SK-N-SH (cell line): ENCODE measurements around the gene NUDCD3. TPM values are rescaled to one million over a fixed set of nuclear protein-coding genes. Genes with fewer than 3 reads are reported as not detected.
A peak's percentile ranks its signal among the peaks of the same experiment; 100 is the strongest.

Source experiments
- CTCF ChIA-PET: fragments of 300-600, 350-600 bp; formaldehyde crosslinking; extraction: SDS; loops from one replicate; lab custom pipeline; 2021; lab: Yijun Ruan, JAX
- POLR2A ChIA-PET: fragments of 350-600 bp; sonication (Branson Sonifier 250); formaldehyde crosslinking; extraction: SDS; loops from one replicate; lab custom pipeline; 2020; ENCODE audit warnings: antibody characterized with exemption, inconsistent platforms; lab: Yijun Ruan, JAX
- DNase-seq: peaks from one replicate; pipeline ENCODE4 v3.0.0; 2012
- H2AFZ ChIP-seq: fragments of 200-600 bp; sonication (generic); 2 replicates; pipeline ENCODE4 v1.8.1; 2016; ENCODE audit warnings: antibody characterized with exemption, mild to moderate bottlenecking, low read depth
- H3F3A ChIP-seq: fragments of 200-600 bp; sonication (generic); replicated peaks from 2 replicates; pipeline ENCODE3; 2016; ENCODE audit warnings: antibody characterized with exemption, mild to moderate bottlenecking; ENCODE audit not compliant: insufficient read depth
- H3K27ac ChIP-seq, 2 experiments: fragments of 200-500 bp in 1 of 2; fragments of 200-600 bp in 1 of 2; sonication (Bioruptor generic) in 1 of 2; sonication (generic), shearing (Covaris generic) in 1 of 2; 2 replicates each; pipeline versions ENCODE4 v1.5.1 to v1.6.1; 2014 to 2016; ENCODE audit warnings: low read depth in 2 of 2, inconsistent platforms in 1 of 2, low read length in 1 of 2, mild to moderate bottlenecking in 1 of 2, mixed read lengths in 1 of 2
- H3K27me3 ChIP-seq: fragments of 200-600 bp; sonication (generic), shearing (Covaris generic); 2 replicates; pipeline ENCODE4 v1.6.1; 2016; ENCODE audit warnings: mixed run types; ENCODE audit not compliant: insufficient read depth
- H3K36me3 ChIP-seq, 2 experiments: fragments of 200-500 bp in 1 of 2; fragments of 200-600 bp in 1 of 2; sonication (Bioruptor generic) in 1 of 2; sonication (generic) in 1 of 2; replicated peaks in 1 of 2; 2 replicates each; pipeline versions ENCODE3 to v1.5.1; 2014 to 2016; ENCODE audit warnings: low read length in 1 of 2, mild to moderate bottlenecking in 1 of 2; ENCODE audit not compliant: insufficient read depth in 2 of 2, control insufficient read depth in 1 of 2
- H3K4me1 ChIP-seq, 2 experiments: fragments of 200-500 bp in 1 of 2; fragments of 200-600 bp in 1 of 2; sonication (Bioruptor generic) in 1 of 2; sonication (generic), shearing (Covaris generic) in 1 of 2; 2 replicates each; pipeline versions ENCODE4 v1.5.1 to v1.6.1; 2014 to 2016; ENCODE audit warnings: low read depth in 1 of 2, low read length in 1 of 2, mixed run types in 1 of 2; ENCODE audit not compliant: insufficient read depth in 2 of 2, control insufficient read depth in 1 of 2
- H3K4me2 ChIP-seq: fragments of 200-600 bp; sonication (generic), shearing (Covaris generic); 2 replicates; pipeline ENCODE4 v1.6.1; 2017; ENCODE audit warnings: mixed run types
- H3K4me3 ChIP-seq, 2 experiments: fragments of 200-500 bp in 1 of 2; fragments of 200-600 bp in 1 of 2; sonication (Bioruptor generic) in 1 of 2; sonication (generic), shearing (Covaris generic) in 1 of 2; 2 replicates each; pipeline versions ENCODE4 v1.5.1 to v1.8.1; 2014 to 2016; ENCODE audit warnings: low read depth in 2 of 2, inconsistent platforms in 1 of 2, low read length in 1 of 2, mild to moderate bottlenecking in 1 of 2, mixed read lengths in 1 of 2, moderate library complexity in 1 of 2
- H3K79me2 ChIP-seq: fragments of 200-600 bp; sonication (generic); 2 replicates; pipeline ENCODE4 v1.8.1; 2017; ENCODE audit warnings: mild to moderate bottlenecking; ENCODE audit not compliant: insufficient read depth
- H3K9ac ChIP-seq: fragments of 200-600 bp; sonication (generic); 2 replicates; pipeline ENCODE4 v1.6.1; 2017; ENCODE audit warnings: mixed run types
- H3K9me2 ChIP-seq: fragments of 200-600 bp; sonication (generic); 2 replicates; pipeline ENCODE4 v1.6.1; 2017; ENCODE audit warnings: mixed run types
- H3K9me3 ChIP-seq: fragments of 200-600 bp; sonication (generic); 2 replicates; pipeline ENCODE4 v1.6.1; 2017; ENCODE audit warnings: mixed run types, mild to moderate bottlenecking, moderate library complexity
- H4K20me1 ChIP-seq: fragments of 200-600 bp; sonication (generic); 2 replicates; pipeline ENCODE4 v1.6.1; 2017; ENCODE audit warnings: mild to moderate bottlenecking, mixed run types; ENCODE audit not compliant: insufficient read depth
- CHD2 ChIP-seq: fragments of 150-350 bp; IDR thresholded peaks from 2 replicates; pipeline ENCODE4 v1.6.1; 2018; ENCODE audit warnings: low read length; ENCODE audit not compliant: partially characterized antibody
- CTCF ChIP-seq: fragments of 200-600 bp; sonication (generic); IDR thresholded peaks from 2 replicates; pipeline ENCODE4 v1.6.1; 2017; ENCODE audit warnings: antibody characterized with exemption, mild to moderate bottlenecking, moderate library complexity
- EP300 ChIP-seq, 2 experiments: IDR thresholded peaks; 2 replicates each; pipeline versions ENCODE4 v1.4.0 to v1.6.1; 2012; ENCODE audit warnings: borderline replicate concordance in 1 of 2, low read depth in 1 of 2, low read length in 1 of 2
- FOSL2 ChIP-seq: IDR thresholded peaks from 2 replicates; pipeline ENCODE4 v1.4.0; 2012; ENCODE audit warnings: low read depth, mild to moderate bottlenecking, moderate library complexity, borderline replicate concordance
- FOXM1 ChIP-seq: IDR thresholded peaks from 2 replicates; pipeline ENCODE4 v1.4.0; 2012; ENCODE audit warnings: low read depth, mild to moderate bottlenecking
- GATA2 ChIP-seq: sonication (generic); formaldehyde crosslinking; IDR thresholded peaks from 2 replicates; pipeline ENCODE4 v1.5.0; 2020; ENCODE audit warnings: mild to moderate bottlenecking, missing genetic modification reagents
- POLR2AphosphoS5 ChIP-seq: IDR thresholded peaks from 2 replicates; pipeline ENCODE4 v1.6.1; 2012; ENCODE audit warnings: low read depth, low read length
- RAD21 ChIP-seq: IDR thresholded peaks from 2 replicates; pipeline ENCODE4 v1.6.1; 2012; ENCODE audit warnings: mild to moderate bottlenecking, low read length
- RCOR1 ChIP-seq: fragments of 150-350 bp; IDR thresholded peaks from 2 replicates; pipeline ENCODE4 v1.6.1; 2017; ENCODE audit warnings: antibody characterized with exemption, low read length
- RFX5 ChIP-seq: IDR thresholded peaks from 2 replicates; pipeline ENCODE4 v1.6.1; 2012; ENCODE audit warnings: mild to moderate bottlenecking, improper control_type of control experiment, low read length
- RXRA ChIP-seq: IDR thresholded peaks from 2 replicates; pipeline ENCODE4 v1.4.0; 2012; ENCODE audit warnings: low read depth, mild to moderate bottlenecking, borderline replicate concordance
- SMC3 ChIP-seq: IDR thresholded peaks from 2 replicates; pipeline ENCODE4 v1.6.1; 2012; ENCODE audit warnings: low read depth, low read length, improper control_type of control experiment
- USF1 ChIP-seq: IDR thresholded peaks from 2 replicates; pipeline ENCODE4 v1.4.0; 2012; ENCODE audit warnings: low read depth, borderline replicate concordance
- USF2 ChIP-seq: fragments of 150-350 bp; IDR thresholded peaks from 2 replicates; pipeline ENCODE4 v1.6.1; 2017; ENCODE audit warnings: antibody characterized with exemption, low read length, low read depth, borderline replicate concordance
- YY1 ChIP-seq: IDR thresholded peaks from 2 replicates; pipeline ENCODE4 v1.4.0; 2012; ENCODE audit warnings: low read depth, mild to moderate bottlenecking
- ZBTB33 ChIP-seq: IDR thresholded peaks from 2 replicates; pipeline ENCODE4 v1.4.0; 2012; ENCODE audit warnings: low read depth, borderline replicate concordance
- WGBS: methylation state at CpG from one replicate; pipeline ENCODE4 v1.1.6; 2017; ENCODE audit warnings: low lambda C conversion rate; 5-methylcytosine and 5-hydroxymethylcytosine counted together
- polyA plus RNA-seq, 3 experiments: library from polyadenylated mRNA; depleted of rRNA; stranded (reverse); fragments of >200 nt; gene quantifications; 2 replicates each; pipeline ENCODE4 v1.2.3, GENCODE V29; 2012

NUDCD3 gene
- polyA plus RNA-seq, 1 of the 3 experiments (the other 2 are of a cell fraction), result 66.0 TPM

- H3K9me3 ChIP-seq, result no peaks in the 10 kb centered on the region
- H3K4me3 ChIP-seq, result no peak overlapping the region
- H3K9ac ChIP-seq, result peak overlapping the region; percentile 17; the same call in 1 of the 2 replicates
- CTCF ChIA-PET, result interaction anchor here (1.1 to 1.9 kb wide), 5 partner anchors 12 to 208 kb away, joined by 3 to 8 read pairs (median 4); no protein-coding TSS in a partner anchor
- H3K4me1 ChIP-seq, result peaks cover 6 to 10% of the 10 kb centered on the region in 2 experiments; a peak in 2 of 4 replicates
- no peak for DNase-seq
- TF ChIP-seq GATA2 (CRISPR knock-in tag) (no peak), SMC3 (no peak), CTCF (no peak), CHD2 (no peak), FOXM1 (no peak), FOSL2 (no peak)
- TF ChIP-seq, all 33 proteins: peak for 0
- peaks cover 25 to 39% of the 10 kb centered on the region in 2 experiments for H3K36me3 ChIP-seq
- H3K27me3 ChIP-seq, result no peaks in the 10 kb centered on the region
- H3K4me2 ChIP-seq, result peak overlapping the region; percentile 33; the same call in 1 of the 2 replicates
- POLR2A ChIA-PET, result interaction anchor here (0.7 kb wide), 1 partner anchor 40 kb away, joined by 3 read pairs; no protein-coding TSS in a partner anchor
- H4K20me1 ChIP-seq, result peaks cover 52% of the 10 kb centered on the region
- peak overlapping the region in 1 of 2 experiments; percentile 84; a peak in 3 of 4 replicates for H3K27ac ChIP-seq
- WGBS, result 53% methylated on average over 4 of the region's 4 CpGs
- H2AFZ ChIP-seq, result no peak overlapping the region
- H3F3A ChIP-seq, result peaks cover 11% of the 10 kb centered on the region
- H3K9me2 ChIP-seq, result no peaks in the 10 kb centered on the region
- H3K79me2 ChIP-seq, result peaks cover 94% of the 10 kb centered on the region
Measured at GRCh38 chr7:44448922-44449583, 41.4 kb downstream of the NUDCD3 start.

GRCh38 chr7:44447874-44448425, 42.5 kb downstream of the NUDCD3 start:
- H4K20me1 ChIP-seq, result peaks cover 59% of the 10 kb centered on the region
- WGBS, result 98% methylated on average over 5 of the region's 5 CpGs
- H3K4me3 ChIP-seq, result no peak overlapping the region
- H3K27me3 ChIP-seq, result no peaks in the 10 kb centered on the region
- no peak overlapping the region for H2AFZ ChIP-seq
- no peak for DNase-seq
- peaks cover 6 to 10% of the 10 kb centered on the region in 2 experiments; a peak in 2 of 4 replicates for H3K4me1 ChIP-seq
- POLR2A ChIA-PET, result no interaction called here
- H3K79me2 ChIP-seq, result peaks cover 97% of the 10 kb centered on the region
- no peaks in the 10 kb centered on the region for H3K9me3 ChIP-seq
- no peaks in the 10 kb centered on the region for H3K9me2 ChIP-seq
- TF ChIP-seq RFX5, result no peak
- no peak for TF ChIP-seq FOXM1
- no peak for TF ChIP-seq POLR2AphosphoS5
- TF ChIP-seq ZBTB33, result no peak
- TF ChIP-seq RCOR1, result no peak
- no peak for TF ChIP-seq USF1
- no peak for TF ChIP-seq YY1
- TF ChIP-seq EP300 (IDR thresholded peaks at IDR 0.05; ENCODE audit: borderline replicate concordance in 1 of 2, low read depth in 1 of 2, low read length in 1 of 2), result no peak
- no peak for TF ChIP-seq USF2
- no peak for TF ChIP-seq RAD21
- no peak for TF ChIP-seq RXRA
- TF ChIP-seq, all 33 proteins: peak for 0
- Histone ChIP-seq H3K9ac (no peak overlapping the region), H3F3A (peaks cover 11% of the 10 kb centered on the region), H3K4me2 (no peak overlapping the region), H3K27ac (no peak overlapping the region; a peak in 1 of 4 replicates), H3K36me3 (peaks cover 25 to 39% of the 10 kb centered on the region in 2 experiments)
- CTCF ChIA-PET, result interaction anchor here (1.1 kb wide), 1 partner anchor 13 kb away, joined by 4 read pairs; no protein-coding TSS in a partner anchor
